HepG2 (cell line): ENCODE measurements around the gene CAMTA2. TPM values are rescaled to one million over a fixed set of nuclear protein-coding genes. Genes with fewer than 3 reads are reported as not detected.

Experiments used
- AGO1 ChIP-seq: fragments of 200-400 bp; formaldehyde crosslinking; IDR thresholded peaks from 2 replicates; pipeline ENCODE4 v1.6.1; 2017; ENCODE audit warnings: mild to moderate bottlenecking, low read depth, low read length, moderate library complexity; ENCODE audit not compliant: poor library complexity, severe bottlenecking
- ATRX ChIP-seq: sonication (generic); formaldehyde crosslinking; IDR thresholded peaks from 2 replicates; pipeline ENCODE4 v1.4.0; 2020; ENCODE audit warnings: missing genetic modification reagents, borderline replicate concordance
- DNMT3B ChIP-seq: conservative IDR thresholded peaks from 2 replicates; pipeline ENCODE4 v1.6.1; 2016; ENCODE audit warnings: missing biosample characterization, control low read depth
- KDM6A ChIP-seq: IDR thresholded peaks from 2 replicates; pipeline ENCODE4 v1.6.1; 2016; ENCODE audit warnings: low read depth
- NFKB2 ChIP-seq: sonication (generic); formaldehyde crosslinking; IDR thresholded peaks from 2 replicates; pipeline ENCODE4 v1.4.0; 2020; ENCODE audit warnings: missing genetic modification reagents, borderline replicate concordance
- NR2F1 ChIP-seq, 2 experiments: fragments of 450-650 bp in 1 of 2; formaldehyde crosslinking in 1 of 2; IDR thresholded peaks; 2 replicates each; pipeline versions ENCODE4 v1.5.0 to v1.6.1; 2016 to 2020; ENCODE audit warnings: mild to moderate bottlenecking in 1 of 2, missing compliant biosample characterization in 1 of 2, missing genetic modification reagents in 1 of 2, moderate library complexity in 1 of 2
- NR2F2 ChIP-seq: IDR thresholded peaks from 2 replicates; pipeline ENCODE4 v1.6.1; 2012; ENCODE audit warnings: low read depth, inconsistent platforms, borderline replicate concordance
- PHF5A ChIP-seq: IDR thresholded peaks from one replicate; pipeline ENCODE4 v1.6.1; 2018; ENCODE audit warnings: low read depth, missing genetic modification reagents; ENCODE audit not compliant: unreplicated experiment
- PHF8 ChIP-seq: sonication (generic); formaldehyde crosslinking; IDR thresholded peaks from 2 replicates; pipeline ENCODE4 v1.5.0; 2020; ENCODE audit warnings: missing genetic modification reagents
- STAG1 ChIP-seq: sonication (generic); formaldehyde crosslinking; IDR thresholded peaks from 2 replicates; pipeline ENCODE4 v1.4.0; 2020; ENCODE audit warnings: missing genetic modification reagents
- TOPORS ChIP-seq: sonication (generic); formaldehyde crosslinking; IDR thresholded peaks from 2 replicates; pipeline ENCODE4 v1.8.0; 2023; ENCODE audit warnings: mild to moderate bottlenecking, missing genetic modification reagents
- ZBTB38 ChIP-seq: sonication (generic); formaldehyde crosslinking; IDR thresholded peaks from 2 replicates; pipeline ENCODE4 v1.5.1; 2020; ENCODE audit warnings: mild to moderate bottlenecking, missing genetic modification reagents
- ZMYM2 ChIP-seq: sonication (generic); formaldehyde crosslinking; IDR thresholded peaks from 2 replicates; pipeline ENCODE4 v1.8.0; 2022; ENCODE audit warnings: mild to moderate bottlenecking, missing genetic modification reagents
- ZNF230 ChIP-seq: sonication (generic); formaldehyde crosslinking; IDR thresholded peaks from 2 replicates; pipeline ENCODE4 v1.4.0; 2020; ENCODE audit warnings: mild to moderate bottlenecking, missing genetic modification reagents
- ZNF274 ChIP-seq: sonication (generic); formaldehyde crosslinking; IDR thresholded peaks from 2 replicates; pipeline ENCODE4 v1.5.1; 2020; ENCODE audit warnings: mild to moderate bottlenecking, missing genetic modification reagents
- ZNF572 ChIP-seq: sonication (generic); formaldehyde crosslinking; IDR thresholded peaks from 2 replicates; pipeline ENCODE4 v1.5.1; 2020; ENCODE audit warnings: mild to moderate bottlenecking, missing genetic modification reagents
- ZNF589 ChIP-seq: sonication (generic); formaldehyde crosslinking; conservative IDR thresholded peaks from 2 replicates; pipeline ENCODE4 v1.8.0; 2022; ENCODE audit warnings: mild to moderate bottlenecking, moderate library complexity, missing genetic modification reagents
- ZNF746 ChIP-seq: sonication (generic); formaldehyde crosslinking; IDR thresholded peaks from 2 replicates; pipeline ENCODE4 v1.8.0; 2022; ENCODE audit warnings: mild to moderate bottlenecking, missing genetic modification reagents
- polyA plus RNA-seq, 8 experiments: library from polyadenylated mRNA; depleted of rRNA in 3 of 8; stranded (reverse) in 7 of 8; unstranded in 1 of 8; fragments of >200 nt; fragmentation: Illumina TruSeq in 4 of 8; extraction: Trizol in 4 of 8; gene quantifications; 2 replicates each; pipeline versions ENCODE4 v1.2.1 to v1.2.3, GENCODE V29; 2011 to 2016; ENCODE audit warnings: low read depth in 4 of 8, missing spikeins in 1 of 8, mixed read lengths in 1 of 8; ENCODE audit not compliant: insufficient read depth in 1 of 8
- total RNA-seq, 5 experiments: library from RNA; depleted of rRNA; stranded (reverse); fragments of >200 nt; fragmentation: Illumina TruSeq; extraction: Trizol; gene quantifications; 2 replicates each; pipeline ENCODE4 v1.2.3, GENCODE V29; 2016; ENCODE audit warnings: low read depth in 1 of 5
- TF ChIP-seq, protein P1 (sequence below): sonication (generic); formaldehyde crosslinking; IDR thresholded peaks from 2 replicates; pipeline ENCODE4 v1.4.0; 2020; ENCODE audit warnings: mild to moderate bottlenecking, missing genetic modification reagents
- TF ChIP-seq, protein P2 (sequence below): sonication (generic); formaldehyde crosslinking; IDR thresholded peaks from 2 replicates; pipeline ENCODE4 v1.4.0; 2020; ENCODE audit warnings: mild to moderate bottlenecking, missing genetic modification reagents

The CAMTA2 gene
- total and polyA plus RNA-seq, 2 of the 13 experiments (the other 11 are each of a cell fraction or from before 2014, with no cell fraction given) = 4.1 to 7.1 TPM

DNA sequence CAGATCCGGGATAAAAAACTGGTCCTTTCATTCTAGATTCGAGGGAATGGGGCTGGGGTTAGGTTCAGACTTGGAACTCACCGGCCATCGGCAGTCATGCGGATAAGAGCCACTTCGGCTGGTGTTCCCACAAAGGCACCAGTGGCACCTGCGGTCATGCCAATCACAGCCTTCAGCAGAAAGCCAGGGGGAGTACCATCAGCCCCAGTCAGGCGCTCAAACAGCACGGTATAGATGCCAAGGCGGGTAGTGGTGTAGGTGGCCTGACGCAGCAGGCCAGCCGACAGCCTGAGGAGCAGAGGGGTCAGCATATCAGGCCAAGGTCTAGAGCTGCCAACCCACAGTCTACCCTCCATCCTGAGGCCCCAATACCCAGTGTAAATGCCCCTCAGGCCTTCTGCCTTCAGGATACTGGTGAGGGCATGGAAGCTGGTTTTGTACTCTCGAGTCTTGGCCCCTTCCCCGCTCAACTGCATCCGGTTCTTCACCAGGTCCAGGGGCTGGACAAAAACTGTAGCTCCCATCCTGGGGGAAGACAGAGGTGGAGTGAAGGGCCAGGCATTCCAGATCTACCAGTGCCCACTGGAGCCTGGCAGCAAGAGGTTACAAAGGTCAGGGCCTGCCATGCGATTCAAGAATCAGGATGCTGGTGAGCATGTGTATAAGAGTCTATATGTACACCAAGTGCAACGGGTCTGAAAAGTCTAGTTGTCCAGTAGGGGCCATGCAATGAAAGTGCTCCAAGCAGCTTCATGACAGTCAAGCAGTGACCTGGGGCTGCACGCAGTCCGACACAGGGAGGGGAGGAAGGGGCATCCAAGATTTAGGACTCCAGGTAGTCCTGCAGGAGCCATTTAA is 48.6 kb downstream of the CAMTA2 start (continued):
- no peak for TF ChIP-seq PHF8
- no peak for TF ChIP-seq ZNF274
- no peak for TF ChIP-seq TOPORS (CRISPR knock-in tag)
- TF ChIP-seq, protein P1, sequence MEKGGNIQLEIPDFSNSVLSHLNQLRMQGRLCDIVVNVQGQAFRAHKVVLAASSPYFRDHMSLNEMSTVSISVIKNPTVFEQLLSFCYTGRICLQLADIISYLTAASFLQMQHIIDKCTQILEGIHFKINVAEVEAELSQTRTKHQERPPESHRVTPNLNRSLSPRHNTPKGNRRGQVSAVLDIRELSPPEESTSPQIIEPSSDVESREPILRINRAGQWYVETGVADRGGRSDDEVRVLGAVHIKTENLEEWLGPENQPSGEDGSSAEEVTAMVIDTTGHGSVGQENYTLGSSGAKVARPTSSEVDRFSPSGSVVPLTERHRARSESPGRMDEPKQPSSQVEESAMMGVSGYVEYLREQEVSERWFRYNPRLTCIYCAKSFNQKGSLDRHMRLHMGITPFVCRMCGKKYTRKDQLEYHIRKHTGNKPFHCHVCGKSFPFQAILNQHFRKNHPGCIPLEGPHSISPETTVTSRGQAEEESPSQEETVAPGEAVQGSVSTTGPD = 0 out of 2 replicates have a peak, but pooled peaks have one; percentile 11
- TF ChIP-seq ZNF746 (CRISPR knock-in tag) = 0 out of 2 replicates have a peak, but pooled peaks have one; percentile 54
- no peak for TF ChIP-seq AGO1
- no peak for TF ChIP-seq ZNF230
- no peak for TF ChIP-seq KDM6A (CRISPR knock-in tag)
- TF ChIP-seq ZNF572 (CRISPR knock-in tag) = 0 out of 2 replicates have a peak, but pooled peaks have one; percentile 37
- TF ChIP-seq, protein P2, sequence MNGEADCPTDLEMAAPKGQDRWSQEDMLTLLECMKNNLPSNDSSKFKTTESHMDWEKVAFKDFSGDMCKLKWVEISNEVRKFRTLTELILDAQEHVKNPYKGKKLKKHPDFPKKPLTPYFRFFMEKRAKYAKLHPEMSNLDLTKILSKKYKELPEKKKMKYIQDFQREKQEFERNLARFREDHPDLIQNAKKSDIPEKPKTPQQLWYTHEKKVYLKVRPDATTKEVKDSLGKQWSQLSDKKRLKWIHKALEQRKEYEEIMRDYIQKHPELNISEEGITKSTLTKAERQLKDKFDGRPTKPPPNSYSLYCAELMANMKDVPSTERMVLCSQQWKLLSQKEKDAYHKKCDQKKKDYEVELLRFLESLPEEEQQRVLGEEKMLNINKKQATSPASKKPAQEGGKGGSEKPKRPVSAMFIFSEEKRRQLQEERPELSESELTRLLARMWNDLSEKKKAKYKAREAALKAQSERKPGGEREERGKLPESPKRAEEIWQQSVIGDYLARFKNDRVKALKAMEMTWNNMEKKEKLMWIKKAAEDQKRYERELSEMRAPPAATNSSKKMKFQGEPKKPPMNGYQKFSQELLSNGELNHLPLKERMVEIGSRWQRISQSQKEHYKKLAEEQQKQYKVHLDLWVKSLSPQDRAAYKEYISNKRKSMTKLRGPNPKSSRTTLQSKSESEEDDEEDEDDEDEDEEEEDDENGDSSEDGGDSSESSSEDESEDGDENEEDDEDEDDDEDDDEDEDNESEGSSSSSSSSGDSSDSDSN (CRISPR knock-in tag) = peak; percentile 5; the same call in 1 of the 2 replicates
- no peak for TF ChIP-seq ZMYM2 (CRISPR knock-in tag)
- TF ChIP-seq ZNF589 (CRISPR knock-in tag) = no peak
- TF ChIP-seq PHF5A (CRISPR knock-in tag) = no peak
- no peak for TF ChIP-seq NR2F2
- 0 out of 2 replicates have a peak, but pooled peaks have one; percentile 18 for TF ChIP-seq DNMT3B
- TF ChIP-seq NFKB2 (CRISPR knock-in tag) = no peak
- TF ChIP-seq STAG1 (CRISPR knock-in tag) = no peak
- peak in 1 of 2 experiments; percentile 0; a peak in 1 of 4 replicates for TF ChIP-seq NR2F1 (CRISPR knock-in tag; IDR thresholded peaks at IDR 0.05)
- TF ChIP-seq ATRX (CRISPR knock-in tag) = no peak
- TF ChIP-seq ZBTB38 (CRISPR knock-in tag) = peak; percentile 79
